Smooth muscle cell (in vitro differentiated cells): ENCODE results near the gene ANKS1A. TPM values are rescaled to one million over a fixed set of nuclear protein-coding genes. Genes with fewer than 3 reads are reported as not detected.

Experiments
- DNase-seq: peaks from one replicate; lab custom pipeline; 2025; ENCODE audit not compliant: unreplicated experiment; lab: John Stamatoyannopoulos, UW
- H2AFZ ChIP-seq: fragments of 200-600 bp; sonication (generic); 2 replicates; pipeline ENCODE4 v1.6.0; 2016; ENCODE audit warnings: antibody characterized with exemption, low read depth, mild to moderate bottlenecking
- H3F3A ChIP-seq: fragments of 200-600 bp; sonication (generic); 2 replicates; pipeline ENCODE4 v1.6.0; 2017; ENCODE audit warnings: antibody characterized with exemption, low read depth
- H3K27ac ChIP-seq: fragments of 200-600 bp; sonication (generic); 2 replicates; pipeline ENCODE4 v1.5.1; 2016; ENCODE audit warnings: low read depth, mild to moderate bottlenecking
- H3K27me3 ChIP-seq: fragments of 200-600 bp; sonication (generic); 2 replicates; pipeline ENCODE4 v1.6.1; 2016; ENCODE audit warnings: low read depth, mild to moderate bottlenecking
- H3K36me3 ChIP-seq: fragments of 200-600 bp; sonication (generic); 2 replicates; pipeline ENCODE4 v1.5.1; 2016; ENCODE audit warnings: low read depth
- H3K4me1 ChIP-seq: fragments of 200-600 bp; sonication (generic); 2 replicates; pipeline ENCODE4 v1.5.1; 2016; ENCODE audit warnings: low read depth
- H3K4me2 ChIP-seq: fragments of 200-600 bp; sonication (generic); 2 replicates; pipeline ENCODE4 v1.6.0; 2016; ENCODE audit warnings: mild to moderate bottlenecking
- H3K4me3 ChIP-seq: fragments of 200-600 bp; sonication (generic); 2 replicates; pipeline ENCODE4 v1.5.1; 2016; ENCODE audit warnings: mild to moderate bottlenecking
- H3K79me2 ChIP-seq: fragments of 200-600 bp; sonication (generic); 2 replicates; pipeline ENCODE4 v1.6.0; 2016; ENCODE audit warnings: low read depth, mild to moderate bottlenecking
- H3K9ac ChIP-seq: fragments of 200-600 bp; sonication (generic); 2 replicates; pipeline ENCODE4 v1.6.0; 2016; ENCODE audit warnings: low read depth
- H3K9me3 ChIP-seq: fragments of 200-600 bp; sonication (generic); replicated peaks from 2 replicates; pipeline ENCODE4 v1.5.1; 2016; ENCODE audit warnings: low read depth
- H4K20me1 ChIP-seq: fragments of 200-600 bp; sonication (generic); 2 replicates; pipeline ENCODE4 v1.6.0; 2016; ENCODE audit warnings: low read depth
- WGBS: methylation state at CpG from one replicate; pipeline ENCODE4 v1.1.7; 2016; ENCODE audit warnings: low lambda C conversion rate; 5-methylcytosine and 5-hydroxymethylcytosine counted together
- polyA plus RNA-seq: library from polyadenylated mRNA; unstranded; fragments of >200 nt; fragmentation: Nextera tagmentation; extraction: Ambion mirVana; gene quantifications from 2 replicates; pipeline ENCODE4 v1.2.1, GENCODE V29; 2016
- total RNA-seq: library from RNA; depleted of rRNA; stranded (reverse); fragments of >200 nt; gene quantifications from 2 replicates; pipeline ENCODE4 v1.2.3, GENCODE V29; 2014
- TF ChIP-seq, protein P1 (sequence below): fragments of 200-600 bp; sonication (generic); IDR thresholded peaks from 2 replicates; pipeline ENCODE4 v1.5.1; 2017; ENCODE audit warnings: borderline replicate concordance, mild to moderate bottlenecking, antibody characterized with exemption; ENCODE audit not compliant: insufficient read depth, poor library complexity, severe bottlenecking

ANKS1A gene
- total and polyA plus RNA-seq, 2 experiments from 2014 or later: 28.9 to 39.2 TPM

DNA sequence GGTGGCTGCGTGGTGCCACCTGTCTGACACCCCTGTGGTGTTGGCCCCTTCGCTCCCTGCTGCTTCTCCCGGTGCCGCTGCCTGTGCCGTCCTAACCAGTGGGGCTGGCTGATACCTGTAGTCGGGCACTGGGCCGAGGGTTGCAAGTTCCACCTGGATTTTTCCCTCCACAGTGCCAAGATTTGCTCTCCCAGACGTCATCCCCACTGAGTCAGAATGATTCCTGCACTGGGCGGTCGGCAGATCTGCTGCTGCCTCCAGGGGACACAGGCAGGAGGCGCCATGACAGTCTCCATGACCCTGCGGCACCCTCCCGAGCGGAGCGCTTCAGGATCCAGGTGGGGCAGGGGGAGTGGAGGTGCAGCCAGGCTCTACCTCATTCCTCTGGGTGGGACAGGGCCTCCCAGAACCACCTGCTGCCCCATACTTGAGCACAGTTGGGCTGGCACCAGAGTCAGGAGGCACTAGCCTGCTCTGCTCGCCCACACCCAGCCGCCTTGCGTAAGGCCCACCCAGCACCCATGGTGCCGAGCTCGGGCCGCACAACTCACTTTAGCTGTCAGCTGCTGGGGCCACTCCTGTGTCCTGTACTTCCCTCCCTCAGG is 191.9 kb downstream of the ANKS1A start:
- no peak overlapping the region for H2AFZ ChIP-seq
- no peaks in the 10 kb centered on the region for H3K9me3 ChIP-seq
- H3K36me3 ChIP-seq: no peaks in the 10 kb centered on the region
- no peaks in the 10 kb centered on the region for H3K4me1 ChIP-seq
- WGBS: 95% methylated on average over 21 of the region's 21 CpGs
- H3K4me3 ChIP-seq: no peak overlapping the region
- H4K20me1 ChIP-seq: no peaks in the 10 kb centered on the region
- H3K4me2 ChIP-seq: no peak overlapping the region
- no peak overlapping the region for H3K27ac ChIP-seq
- no peaks in the 10 kb centered on the region for H3K79me2 ChIP-seq
- H3F3A ChIP-seq: no peaks in the 10 kb centered on the region
- TF ChIP-seq, protein P1, sequence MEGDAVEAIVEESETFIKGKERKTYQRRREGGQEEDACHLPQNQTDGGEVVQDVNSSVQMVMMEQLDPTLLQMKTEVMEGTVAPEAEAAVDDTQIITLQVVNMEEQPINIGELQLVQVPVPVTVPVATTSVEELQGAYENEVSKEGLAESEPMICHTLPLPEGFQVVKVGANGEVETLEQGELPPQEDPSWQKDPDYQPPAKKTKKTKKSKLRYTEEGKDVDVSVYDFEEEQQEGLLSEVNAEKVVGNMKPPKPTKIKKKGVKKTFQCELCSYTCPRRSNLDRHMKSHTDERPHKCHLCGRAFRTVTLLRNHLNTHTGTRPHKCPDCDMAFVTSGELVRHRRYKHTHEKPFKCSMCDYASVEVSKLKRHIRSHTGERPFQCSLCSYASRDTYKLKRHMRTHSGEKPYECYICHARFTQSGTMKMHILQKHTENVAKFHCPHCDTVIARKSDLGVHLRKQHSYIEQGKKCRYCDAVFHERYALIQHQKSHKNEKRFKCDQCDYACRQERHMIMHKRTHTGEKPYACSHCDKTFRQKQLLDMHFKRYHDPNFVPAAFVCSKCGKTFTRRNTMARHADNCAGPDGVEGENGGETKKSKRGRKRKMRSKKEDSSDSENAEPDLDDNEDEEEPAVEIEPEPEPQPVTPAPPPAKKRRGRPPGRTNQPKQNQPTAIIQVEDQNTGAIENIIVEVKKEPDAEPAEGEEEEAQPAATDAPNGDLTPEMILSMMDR: no peak
- no peak for DNase-seq
- no peak overlapping the region for H3K9ac ChIP-seq
- H3K27me3 ChIP-seq: no peaks in the 10 kb centered on the region

GRCh38 chr6:35081426-35081851 is 192.4 kb downstream of the ANKS1A start:
- Histone ChIP-seq H3K36me3 (no peaks in the 10 kb centered on the region), H3K79me2 (no peaks in the 10 kb centered on the region), H3F3A (no peaks in the 10 kb centered on the region), H3K9ac (no peak overlapping the region), H3K4me1 (no peaks in the 10 kb centered on the region), H3K27me3 (no peaks in the 10 kb centered on the region), H4K20me1 (no peaks in the 10 kb centered on the region), H3K4me2 (no peak overlapping the region), H3K4me3 (no peak overlapping the region), H2AFZ (no peak overlapping the region), H3K27ac (no peak overlapping the region), H3K9me3 (no peaks in the 10 kb centered on the region)
- DNase-seq: no peak
- WGBS: 76% methylated on average over 13 of the region's 13 CpGs
- TF ChIP-seq, protein P1: no peak

DNA sequence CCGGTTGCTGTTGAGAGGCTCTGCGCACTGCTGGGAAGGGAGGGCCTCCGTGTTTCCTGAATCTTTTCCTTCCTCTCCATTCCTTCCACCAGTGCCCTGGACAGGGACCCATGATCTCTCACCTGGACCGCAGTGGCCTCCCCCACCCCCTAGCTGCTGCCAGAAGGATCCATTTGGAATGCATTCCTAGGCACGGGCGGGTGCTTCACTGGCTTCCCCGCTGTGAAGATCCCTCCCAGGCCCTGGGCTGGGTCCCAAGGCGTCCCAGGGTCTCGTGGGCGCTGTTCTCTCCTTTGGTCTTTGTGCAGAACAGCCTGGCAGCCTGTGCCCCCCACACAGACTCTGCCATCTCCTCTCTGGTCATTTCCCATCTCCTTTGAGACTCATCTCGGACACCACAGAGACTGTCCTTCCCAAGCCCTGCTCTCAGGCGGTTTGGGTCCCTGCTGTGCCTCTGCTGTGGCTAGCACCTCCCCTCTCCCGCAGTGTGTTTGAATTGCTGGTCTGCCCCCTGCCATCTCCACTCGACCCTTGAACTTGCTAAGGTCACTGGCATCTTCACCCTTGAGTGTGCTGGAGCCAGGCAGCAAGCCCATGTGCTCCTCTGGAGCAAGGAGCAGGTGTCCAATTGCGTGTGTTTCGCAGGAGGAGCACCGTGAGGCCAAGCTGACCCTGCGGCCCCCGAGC is 193.1 kb downstream of the ANKS1A start:
- no peak overlapping the region for H3K9ac ChIP-seq
- H3K27ac ChIP-seq: no peak overlapping the region
- no peaks in the 10 kb centered on the region for H3F3A ChIP-seq
- no peaks in the 10 kb centered on the region for H3K79me2 ChIP-seq
- no peaks in the 10 kb centered on the region for H3K36me3 ChIP-seq
- H3K4me1 ChIP-seq: no peaks in the 10 kb centered on the region
- H3K4me2 ChIP-seq: no peak overlapping the region
- H2AFZ ChIP-seq: no peak overlapping the region
- H3K27me3 ChIP-seq: no peaks in the 10 kb centered on the region
- no peaks in the 10 kb centered on the region for H3K9me3 ChIP-seq
- no peaks in the 10 kb centered on the region for H4K20me1 ChIP-seq
- 91% methylated on average over 19 of the region's 19 CpGs for WGBS
- H3K4me3 ChIP-seq: no peak overlapping the region
- no peak for DNase-seq
- TF ChIP-seq, protein P1: no peak
